H9 (cell line): Measurements from ENCODE around the gene NHLRC1. TPM values are rescaled to one million over a fixed set of nuclear protein-coding genes. Genes with fewer than 3 reads are reported as not detected.

Source experiments
- DNase-seq: peaks from one replicate; pipeline ENCODE4 v3.0.0-alpha.2; 2017
- H2AFZ ChIP-seq: one replicate; pipeline ENCODE4 v1.6.1; 2013; ENCODE audit warnings: mild to moderate bottlenecking, low read length, control low read depth, moderate library complexity
- H2AK5ac ChIP-seq: 2 replicates; pipeline ENCODE4 v1.6.1; 2013; ENCODE audit warnings: low read length, control low read depth, mixed read lengths; ENCODE audit not compliant: insufficient read length
- H2BK120ac ChIP-seq: one replicate; pipeline ENCODE4 v1.6.1; 2013; ENCODE audit warnings: low read depth, mild to moderate bottlenecking, low read length, control low read depth, inconsistent platforms; ENCODE audit not compliant: poor library complexity, severe bottlenecking
- H2BK12ac ChIP-seq: 2 replicates; pipeline ENCODE4 v1.6.1; 2013; ENCODE audit warnings: low read length, control low read depth, mixed read lengths, low read depth; ENCODE audit not compliant: insufficient read length
- H2BK15ac ChIP-seq: 2 replicates; pipeline ENCODE4 v1.6.1; 2013; ENCODE audit warnings: low read depth, low read length, control low read depth
- H2BK20ac ChIP-seq: one replicate; pipeline ENCODE4 v1.6.1; 2013; ENCODE audit warnings: low read depth, mild to moderate bottlenecking, low read length, control low read depth, inconsistent platforms; ENCODE audit not compliant: poor library complexity, severe bottlenecking
- H2BK5ac ChIP-seq: 2 replicates; pipeline ENCODE4 v1.6.1; 2013; ENCODE audit warnings: low read length, control low read depth, mixed read lengths; ENCODE audit not compliant: insufficient read length
- H3K14ac ChIP-seq: 2 replicates; pipeline ENCODE4 v1.6.1; 2013; ENCODE audit warnings: low read length, control low read depth; ENCODE audit not compliant: insufficient read depth
- H3K18ac ChIP-seq: 2 replicates; pipeline ENCODE4 v1.6.1; 2013; ENCODE audit warnings: low read depth, mild to moderate bottlenecking, mixed read lengths, low read length, control low read depth; ENCODE audit not compliant: insufficient read length
- H3K23ac ChIP-seq: 2 replicates; pipeline ENCODE4 v1.6.1; 2013; ENCODE audit warnings: low read length, control low read depth, mixed read lengths, low read depth; ENCODE audit not compliant: insufficient read length
- H3K23me2 ChIP-seq: 2 replicates; pipeline ENCODE4 v1.6.1; 2013; ENCODE audit warnings: low read depth, mild to moderate bottlenecking, mixed read lengths, low read length, control low read depth; ENCODE audit not compliant: insufficient read length, poor library complexity, severe bottlenecking
- H3K27ac ChIP-seq: 2 replicates; pipeline ENCODE4 v1.5.1; 2013; ENCODE audit warnings: low read length, control low read depth, mixed read lengths, low read depth; ENCODE audit not compliant: insufficient read length
- H3K27me3 ChIP-seq: 2 replicates; pipeline ENCODE4 v1.6.1; 2013; ENCODE audit warnings: low read length, control low read depth, inconsistent platforms; ENCODE audit not compliant: insufficient read depth
- H3K4ac ChIP-seq: 2 replicates; pipeline ENCODE4 v1.6.1; 2013; ENCODE audit warnings: low read depth, mild to moderate bottlenecking, control low read depth, inconsistent platforms, low read length, moderate library complexity
- H3K4me1 ChIP-seq: 2 replicates; pipeline ENCODE4 v1.6.1; 2013; ENCODE audit warnings: low read length, control low read depth, inconsistent platforms; ENCODE audit not compliant: insufficient read depth
- H3K4me2 ChIP-seq: 2 replicates; pipeline ENCODE4 v1.6.1; 2013; ENCODE audit warnings: low read length, control low read depth, mixed read lengths; ENCODE audit not compliant: insufficient read length, insufficient read depth
- H3K56ac ChIP-seq: 2 replicates; pipeline ENCODE4 v1.6.1; 2013; ENCODE audit warnings: low read depth, mild to moderate bottlenecking, mixed read lengths, low read length, control low read depth; ENCODE audit not compliant: insufficient read length
- H3K79me1 ChIP-seq: 2 replicates; pipeline ENCODE4 v1.6.1; 2013; ENCODE audit warnings: low read depth, mild to moderate bottlenecking, moderate library complexity, low read length, control low read depth, inconsistent platforms; ENCODE audit not compliant: insufficient read depth, poor library complexity, severe bottlenecking
- H3K79me2 ChIP-seq: 2 replicates; pipeline ENCODE4 v1.6.1; 2013; ENCODE audit warnings: low read length, control low read depth, inconsistent platforms; ENCODE audit not compliant: insufficient read depth
- H3K9ac ChIP-seq: 2 replicates; pipeline ENCODE4 v1.6.1; 2013; ENCODE audit warnings: low read length, control low read depth, mixed read lengths; ENCODE audit not compliant: insufficient read length; ENCODE audit errors: extremely low read depth
- H3K9me3 ChIP-seq: one replicate; pipeline ENCODE4 v1.6.1; 2013; ENCODE audit warnings: low read depth, low read length, inconsistent platforms; ENCODE audit not compliant: control insufficient read depth
- H3T11ph ChIP-seq: one replicate; pipeline ENCODE4 v1.6.1; 2013; ENCODE audit warnings: mild to moderate bottlenecking, low read length, control low read depth, inconsistent platforms
- H4K20me1 ChIP-seq: one replicate; pipeline ENCODE4 v1.6.1; 2013; ENCODE audit not compliant: control insufficient read depth, insufficient read length, insufficient read depth
- H4K5ac ChIP-seq: 2 replicates; pipeline ENCODE4 v1.6.1; 2013; ENCODE audit warnings: low read depth, mild to moderate bottlenecking, mixed read lengths, low read length, control low read depth; ENCODE audit not compliant: insufficient read length
- H4K8ac ChIP-seq: replicated peaks from 2 replicates; pipeline ENCODE4 v1.6.1; 2013; ENCODE audit warnings: low read length, control low read depth, mixed read lengths, low read depth; ENCODE audit not compliant: insufficient read length
- H4K91ac ChIP-seq: 2 replicates; pipeline ENCODE4 v1.6.1; 2013; ENCODE audit warnings: low read depth, mild to moderate bottlenecking, moderate library complexity, mixed read lengths, low read length, control low read depth; ENCODE audit not compliant: insufficient read length
- H3K27ac Mint-ChIP-seq, 3 experiments: 2 replicates in 2 of 3; 3 replicates in 1 of 3; pipeline ENCODE4 v1.8.0; 2020 to 2021; ENCODE audit warnings: mixed read lengths in 3 of 3, mild to moderate bottlenecking in 1 of 3, moderate library complexity in 1 of 3
- H3K27me3 Mint-ChIP-seq: 2 replicates; pipeline ENCODE4 v1.8.0; 2021; ENCODE audit warnings: low read depth, mild to moderate bottlenecking, moderate library complexity, mixed read lengths
- H3K36me3 Mint-ChIP-seq, 3 experiments: 2 replicates in 2 of 3; 3 replicates in 1 of 3; pipeline ENCODE4 v1.8.0; 2020 to 2021; ENCODE audit warnings: low read depth in 3 of 3, mixed read lengths in 3 of 3; ENCODE audit not compliant: insufficient read depth in 1 of 3
- H3K4me1 Mint-ChIP-seq, 2 experiments: 2 replicates each; pipeline ENCODE4 v1.8.0; 2020; ENCODE audit warnings: mixed read lengths in 2 of 2
- H3K4me3 Mint-ChIP-seq, 2 experiments: 2 replicates in 1 of 2; 3 replicates in 1 of 2; pipeline ENCODE4 v1.8.0; 2020 to 2021; ENCODE audit warnings: mild to moderate bottlenecking in 2 of 2, mixed read lengths in 2 of 2, moderate library complexity in 1 of 2
- H3K9me3 Mint-ChIP-seq, 2 experiments: 2 replicates in 1 of 2; 3 replicates in 1 of 2; pipeline ENCODE4 v1.8.0; 2020; ENCODE audit warnings: mild to moderate bottlenecking in 2 of 2, mixed read lengths in 2 of 2, moderate library complexity in 1 of 2
- WGBS: extraction: QIAGEN DNeasy Blood & Tissue Kit; methylation state at CpG from one replicate; pipeline ENCODE4 v1.1.7; 2013; ENCODE audit warnings: missing lambda C conversion rate, low lambda C conversion rate, mixed read lengths; ENCODE audit not compliant: insufficient read length; ENCODE audit errors: extremely low coverage; 5-methylcytosine and 5-hydroxymethylcytosine counted together
- total RNA-seq: library from RNA; stranded (reverse); gene quantifications from 2 replicates; pipeline ENCODE4 v1.2.1, GENCODE V29; 2021
- TF ChIP-seq, protein P1 (sequence below): fragments of 200-600 bp; sonication (generic); conservative IDR thresholded peaks from 3 replicates; pipeline ENCODE4 v1.8.0; 2021; ENCODE audit warnings: antibody characterized with exemption, mild to moderate bottlenecking

The NHLRC1 gene
- total RNA-seq, 1 experiment from 2014 or later, result 1.5 TPM

DNA sequence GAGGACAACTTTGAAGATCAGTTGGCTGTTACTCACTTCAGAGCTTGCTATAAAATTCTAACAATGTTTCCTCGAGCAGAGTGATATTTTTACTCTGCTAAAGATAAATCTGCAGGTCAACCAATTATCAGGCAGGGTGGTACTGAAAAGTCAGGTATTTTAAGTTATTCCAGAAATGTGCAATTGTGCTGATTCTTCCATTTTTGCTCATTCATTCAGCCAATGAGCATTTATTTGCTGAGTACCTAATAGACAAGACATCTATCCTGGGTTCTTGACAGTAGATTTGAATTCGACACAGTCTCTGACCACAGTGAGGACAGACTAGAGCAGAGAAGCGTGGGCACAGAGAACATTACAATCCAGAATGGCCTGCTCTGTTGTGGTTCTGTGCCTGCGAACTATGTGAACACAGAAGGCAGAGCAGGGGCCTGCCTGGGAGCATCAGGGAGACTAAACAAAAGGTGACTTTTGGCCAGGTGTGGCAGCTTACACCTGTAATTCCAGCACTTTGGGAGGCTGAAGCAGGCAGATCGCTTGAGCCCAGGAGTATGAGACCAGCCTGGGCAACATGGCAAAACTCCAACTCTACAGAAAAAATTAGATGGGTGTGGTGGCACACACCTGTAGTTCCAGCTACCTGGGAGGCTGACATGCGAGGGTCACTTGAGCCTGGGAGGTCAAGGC, 17.6 kb upstream of the NHLRC1 start:
- no peak overlapping the region for H3K27ac ChIP-seq
- no peaks in the 10 kb centered on the region for H4K20me1 ChIP-seq
- TF ChIP-seq, protein P1, sequence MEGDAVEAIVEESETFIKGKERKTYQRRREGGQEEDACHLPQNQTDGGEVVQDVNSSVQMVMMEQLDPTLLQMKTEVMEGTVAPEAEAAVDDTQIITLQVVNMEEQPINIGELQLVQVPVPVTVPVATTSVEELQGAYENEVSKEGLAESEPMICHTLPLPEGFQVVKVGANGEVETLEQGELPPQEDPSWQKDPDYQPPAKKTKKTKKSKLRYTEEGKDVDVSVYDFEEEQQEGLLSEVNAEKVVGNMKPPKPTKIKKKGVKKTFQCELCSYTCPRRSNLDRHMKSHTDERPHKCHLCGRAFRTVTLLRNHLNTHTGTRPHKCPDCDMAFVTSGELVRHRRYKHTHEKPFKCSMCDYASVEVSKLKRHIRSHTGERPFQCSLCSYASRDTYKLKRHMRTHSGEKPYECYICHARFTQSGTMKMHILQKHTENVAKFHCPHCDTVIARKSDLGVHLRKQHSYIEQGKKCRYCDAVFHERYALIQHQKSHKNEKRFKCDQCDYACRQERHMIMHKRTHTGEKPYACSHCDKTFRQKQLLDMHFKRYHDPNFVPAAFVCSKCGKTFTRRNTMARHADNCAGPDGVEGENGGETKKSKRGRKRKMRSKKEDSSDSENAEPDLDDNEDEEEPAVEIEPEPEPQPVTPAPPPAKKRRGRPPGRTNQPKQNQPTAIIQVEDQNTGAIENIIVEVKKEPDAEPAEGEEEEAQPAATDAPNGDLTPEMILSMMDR, result no peak
- no peak overlapping the region for H3K56ac ChIP-seq
- no CpG with 5 or more reads among the region's 6 CpGs for WGBS
- no peak overlapping the region for H4K8ac ChIP-seq
- no peak overlapping the region for H2BK12ac ChIP-seq
- H2BK20ac ChIP-seq, result no peak overlapping the region
- no peak overlapping the region for H3K4ac ChIP-seq
- no peaks in the 10 kb centered on the region for H3K27me3 Mint-ChIP-seq
- no peaks in the 10 kb centered on the region for H3K23me2 ChIP-seq
- no peak overlapping the region for H3K23ac ChIP-seq
- H2BK15ac ChIP-seq, result no peak overlapping the region
- H3K18ac ChIP-seq, result no peak overlapping the region
- no peak overlapping the region for H2AK5ac ChIP-seq
- no peaks in the 10 kb centered on the region for H3K27me3 ChIP-seq
- no peak overlapping the region for H4K91ac ChIP-seq
- no peaks in the 10 kb centered on the region for H3K79me2 ChIP-seq
- peaks cover 9 to 55% (median 47%) of the 10 kb centered on the region in 3 experiments; a peak in 6 of 7 replicates for H3K36me3 Mint-ChIP-seq
- H3K9me3 ChIP-seq, result no peaks in the 10 kb centered on the region
- H3K9me3 Mint-ChIP-seq, result no peaks in the 10 kb centered on the region
- no peak overlapping the region for H4K5ac ChIP-seq
- no peak for DNase-seq
- H3K79me1 ChIP-seq, result no peaks in the 10 kb centered on the region
- H3K14ac ChIP-seq, result no peak overlapping the region
- no peak overlapping the region for H3T11ph ChIP-seq
- no peak overlapping the region for H2BK120ac ChIP-seq
- no peak overlapping the region for H3K4me2 ChIP-seq
- H2AFZ ChIP-seq, result no peak overlapping the region
- peaks cover 16 to 18% of the 10 kb centered on the region in 2 experiments for H3K4me1 Mint-ChIP-seq
- no peak overlapping the region for H2BK5ac ChIP-seq
- no peaks in the 10 kb centered on the region for H3K4me1 ChIP-seq
- peak overlapping the region in 1 of 3 experiments; percentile 18; a peak in 1 of 7 replicates for H3K27ac Mint-ChIP-seq
- H3K4me3 Mint-ChIP-seq, result no peak overlapping the region
- no peak overlapping the region for H3K9ac ChIP-seq
